Stomach smooth muscle (tissue), 2 donors: ENCODE data around the gene TBX1.

ENCODE experiments used
- H3K27ac ChIP-seq: one replicate; pipeline ENCODE4 v1.7.0; 2013; ENCODE audit warnings: mild to moderate bottlenecking, low read length, inconsistent platforms
- H3K27me3 ChIP-seq, 2 donors: one replicate each; pipeline ENCODE4 v1.7.0; 2013; ENCODE audit warnings: low read length in 2 of 2; ENCODE audit not compliant: insufficient read depth in 2 of 2, control insufficient read depth in 1 of 2
- H3K36me3 ChIP-seq, 2 donors: one replicate each; pipeline ENCODE4 v1.7.0; 2013; ENCODE audit warnings: low read length in 2 of 2; ENCODE audit not compliant: control insufficient read depth in 2 of 2, insufficient read depth in 2 of 2
- H3K4me1 ChIP-seq: one replicate; pipeline ENCODE4 v1.7.0; 2013; ENCODE audit warnings: low read length; ENCODE audit not compliant: control insufficient read depth, insufficient read depth
- H3K4me3 ChIP-seq, 2 donors: one replicate each; pipeline ENCODE4 v1.7.0; 2013; ENCODE audit warnings: low read length in 2 of 2
- H3K9ac ChIP-seq, 2 donors: one replicate each; pipeline ENCODE4 v1.7.0; 2013; ENCODE audit warnings: low read length in 2 of 2, mild to moderate bottlenecking in 1 of 2
- H3K9me3 ChIP-seq, 2 donors: one replicate each; pipeline ENCODE4 v1.7.0; 2013; ENCODE audit warnings: low read length in 2 of 2; ENCODE audit not compliant: control insufficient read depth in 2 of 2
- donor health status: healthy.
- donor health status: Pancreatic carcinoma.

TBX1 gene

GRCh38 chr22:19782533-19782932, 22.0 kb downstream of the TBX1 start:
- H3K27me3 ChIP-seq: peaks cover 5% of the 10 kb centered on the region in 2 donors

DNA sequence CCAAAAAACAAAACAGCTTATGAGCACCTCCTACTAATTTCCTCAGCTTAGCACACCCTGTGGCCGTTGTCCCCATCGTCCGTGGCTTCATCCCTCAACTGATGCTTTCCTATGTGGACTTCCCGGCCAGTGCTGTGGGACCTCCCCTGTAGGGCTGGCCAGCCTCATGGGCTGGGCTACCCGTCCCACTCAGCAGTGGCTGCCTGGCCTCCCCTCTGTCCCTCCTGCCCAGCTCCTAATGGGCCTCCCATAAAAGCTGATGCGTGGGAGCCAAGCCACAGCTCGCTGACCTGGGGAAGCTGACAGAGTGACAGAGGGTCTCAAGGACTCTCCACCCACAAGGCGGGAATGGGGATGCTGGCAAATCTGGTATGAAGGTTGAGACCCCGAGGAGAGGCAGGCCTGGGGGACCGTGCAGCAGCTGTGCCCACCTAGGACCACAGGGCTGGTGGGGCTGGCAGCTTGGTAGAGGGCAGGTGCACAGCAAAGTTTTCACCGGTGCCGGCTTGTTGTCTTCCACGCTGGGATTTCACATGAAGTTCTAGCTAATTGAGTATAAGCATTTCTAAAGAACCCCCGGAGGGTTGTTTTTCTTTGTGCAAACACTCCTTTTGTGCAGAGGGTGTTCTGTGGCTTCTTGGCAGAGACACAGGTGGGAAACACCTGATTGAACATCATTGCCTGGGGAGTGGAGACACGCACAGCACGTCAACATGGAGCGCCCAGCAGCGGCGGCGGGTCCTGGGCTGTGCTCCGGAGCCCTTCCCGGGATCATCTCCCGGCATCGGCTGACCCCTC, 23.2 kb downstream of the TBX1 start:
- H3K4me1 ChIP-seq: no peaks in the 10 kb centered on the region
- H3K36me3 ChIP-seq: no peaks in the 10 kb centered on the region
- no peak overlapping the region for H3K9ac ChIP-seq
- no peak overlapping the region for H3K4me3 ChIP-seq
- no peaks in the 10 kb centered on the region for H3K9me3 ChIP-seq
- peaks cover 4 to 5% of the 10 kb centered on the region in 2 donors for H3K27me3 ChIP-seq
- no peak overlapping the region for H3K27ac ChIP-seq

More at GRCh38 chr22:19782533-19782932, 22.0 kb downstream of the TBX1 start:
- Histone ChIP-seq H3K9me3 (no peaks in the 10 kb centered on the region), H3K4me3 (no peak overlapping the region), H3K4me1 (no peaks in the 10 kb centered on the region), H3K9ac (no peak overlapping the region), H3K36me3 (no peaks in the 10 kb centered on the region), H3K27ac (no peak overlapping the region)

- Histone ChIP-seq H3K27me3 (peaks cover 0 to 5% of the 10 kb centered on the region in 2 donors), H3K4me1 (no peaks in the 10 kb centered on the region), H3K9ac (no peak overlapping the region), H3K27ac (no peak overlapping the region), H3K9me3 (no peaks in the 10 kb centered on the region), H3K4me3 (no peak overlapping the region), H3K36me3 (no peaks in the 10 kb centered on the region)
Observed at GRCh38 chr22:19784384-19785175, 24.0 kb downstream of the TBX1 start.

DNA sequence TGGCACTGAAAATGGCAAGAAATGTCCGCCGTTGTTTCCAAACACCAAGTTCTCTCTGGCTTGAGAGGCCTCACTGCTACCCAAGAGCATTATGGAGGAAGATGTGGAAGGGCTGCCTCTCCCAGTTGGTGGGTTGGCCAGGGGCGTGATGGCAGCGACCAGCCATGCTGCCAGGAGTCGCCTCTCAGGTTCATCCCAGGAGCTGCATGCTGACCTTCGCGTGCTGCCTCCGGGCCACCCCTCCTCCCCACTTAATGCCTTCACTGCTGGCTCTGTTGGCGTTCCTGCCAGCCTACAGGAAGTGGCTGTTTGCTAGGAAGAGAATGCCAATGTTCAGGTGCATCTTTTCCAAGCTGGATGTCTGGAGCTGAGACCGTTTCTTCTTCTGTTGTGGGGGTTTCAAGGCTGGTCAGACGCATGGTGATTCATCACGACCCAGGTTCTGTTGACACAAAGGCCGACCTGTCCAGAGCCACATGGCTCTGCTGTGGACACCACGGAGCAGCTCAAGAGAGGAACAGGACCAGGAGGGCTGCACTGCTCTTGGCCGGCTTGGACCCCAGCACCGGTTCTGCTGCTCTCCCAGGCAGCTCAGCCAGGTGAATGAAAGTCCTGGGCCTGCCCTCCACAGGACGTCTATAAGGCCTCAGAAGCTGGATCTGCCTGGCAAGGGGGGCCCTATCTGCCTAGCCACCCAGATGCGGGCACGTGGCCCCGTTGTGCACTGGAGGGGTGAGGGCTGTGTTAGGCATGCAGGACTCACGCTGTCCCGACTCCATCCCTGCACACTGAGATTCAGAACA, 25.1 kb downstream of the TBX1 start:
- Histone ChIP-seq H3K27ac (no peak overlapping the region), H3K9ac (no peak overlapping the region), H3K27me3 (peaks cover 0 to 5% of the 10 kb centered on the region in 2 donors), H3K9me3 (no peaks in the 10 kb centered on the region), H3K36me3 (no peaks in the 10 kb centered on the region), H3K4me3 (no peak overlapping the region), H3K4me1 (no peaks in the 10 kb centered on the region)

- Histone ChIP-seq H3K9ac (no peak overlapping the region), H3K4me3 (no peak overlapping the region), H3K4me1 (no peaks in the 10 kb centered on the region), H3K36me3 (no peaks in the 10 kb centered on the region), H3K9me3 (no peaks in the 10 kb centered on the region), H3K27ac (no peak overlapping the region), H3K27me3 (peaks cover 0 to 5% of the 10 kb centered on the region in 2 donors)
Observed at GRCh38 chr22:19786264-19786585, 25.6 kb downstream of the TBX1 start.

DNA sequence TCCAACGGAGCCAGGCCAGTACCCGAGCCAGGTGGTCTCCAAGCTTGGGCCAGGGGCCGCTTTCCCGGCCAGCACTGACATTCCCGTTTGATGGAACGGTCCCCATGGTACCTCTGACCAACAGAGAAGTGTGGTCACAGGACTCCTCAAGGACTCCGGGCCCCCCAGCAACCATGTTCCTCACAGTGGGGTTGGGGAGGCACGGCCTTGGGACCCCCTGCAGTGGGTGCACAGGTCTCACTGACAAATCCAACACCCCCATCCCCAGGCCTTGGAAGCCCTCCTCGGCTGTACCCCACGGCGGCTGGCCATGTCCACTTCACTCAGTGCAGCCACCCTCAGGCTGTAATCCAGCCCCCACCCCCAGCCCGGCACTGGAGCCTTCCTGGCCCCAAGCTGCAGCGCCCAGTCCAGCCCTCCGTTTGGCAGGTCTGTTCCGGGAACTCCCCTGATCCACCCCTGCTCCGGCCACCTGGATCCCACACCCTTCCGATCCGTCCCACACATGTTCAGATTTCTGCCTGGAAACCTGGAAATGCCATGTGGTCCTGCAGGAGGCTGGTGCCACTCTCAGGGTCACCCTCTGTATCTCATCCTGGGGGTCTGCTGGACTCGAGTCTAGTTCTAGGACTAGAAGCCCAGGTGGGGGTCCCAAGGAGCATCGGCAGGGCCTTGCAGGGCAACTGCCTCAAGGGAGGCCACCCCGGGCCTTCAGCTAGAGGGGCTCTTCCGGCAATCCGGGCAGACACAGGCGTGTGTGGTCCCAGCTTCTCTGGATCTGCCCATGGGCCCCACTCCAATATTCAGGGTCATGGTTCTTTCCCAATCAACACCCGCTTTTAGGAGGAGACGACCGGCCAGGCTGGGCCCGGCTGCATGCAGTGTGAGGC, 26.6 kb downstream of the TBX1 start:
- peaks cover 0 to 6% of the 10 kb centered on the region in 2 donors for H3K9me3 ChIP-seq
- no peak overlapping the region for H3K27ac ChIP-seq
- H3K27me3 ChIP-seq: peaks cover 0 to 5% of the 10 kb centered on the region in 2 donors
- H3K4me3 ChIP-seq: no peak overlapping the region
- no peak overlapping the region for H3K9ac ChIP-seq
- no peaks in the 10 kb centered on the region for H3K36me3 ChIP-seq
- no peaks in the 10 kb centered on the region for H3K4me1 ChIP-seq

DNA sequence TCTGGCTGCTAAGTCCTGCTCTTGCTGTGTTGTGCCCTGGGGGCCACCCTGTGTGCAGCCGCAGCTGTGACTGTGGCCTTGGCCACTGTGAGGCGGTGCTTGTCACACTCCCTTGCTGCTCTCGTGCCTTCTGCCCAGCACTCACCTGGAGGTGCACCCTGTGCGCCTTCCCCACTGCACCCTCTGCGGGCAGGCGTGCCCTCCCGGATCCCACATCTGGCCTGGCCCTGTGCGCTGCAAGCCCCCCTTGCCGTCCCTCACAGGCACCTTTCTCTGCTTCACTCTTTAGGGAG, 27.2 kb downstream of the TBX1 start:
- Histone ChIP-seq H3K4me1 (no peaks in the 10 kb centered on the region), H3K9me3 (peaks cover 0 to 7% of the 10 kb centered on the region in 2 donors), H3K27ac (no peak overlapping the region), H3K27me3 (peaks cover 0 to 4% of the 10 kb centered on the region in 2 donors), H3K36me3 (no peaks in the 10 kb centered on the region), H3K9ac (no peak overlapping the region), H3K4me3 (no peak overlapping the region)

- peaks cover 0 to 7% of the 10 kb centered on the region in 2 donors for H3K9me3 ChIP-seq
- no peak overlapping the region for H3K9ac ChIP-seq
- H3K27ac ChIP-seq: no peak overlapping the region
- H3K27me3 ChIP-seq: no peaks in the 10 kb centered on the region
- H3K4me1 ChIP-seq: no peaks in the 10 kb centered on the region
- H3K36me3 ChIP-seq: no peaks in the 10 kb centered on the region
- H3K4me3 ChIP-seq: no peak overlapping the region
Observed at GRCh38 chr22:19788661-19789225, 28.2 kb downstream of the TBX1 start.

GRCh38 chr22:19789406-19789805, 28.8 kb downstream of the TBX1 start:
- H3K36me3 ChIP-seq: no peaks in the 10 kb centered on the region
- no peak overlapping the region for H3K9ac ChIP-seq
- no peak overlapping the region for H3K4me3 ChIP-seq
- no peak overlapping the region for H3K27ac ChIP-seq
- H3K27me3 ChIP-seq: no peaks in the 10 kb centered on the region
- no peaks in the 10 kb centered on the region for H3K4me1 ChIP-seq
- H3K9me3 ChIP-seq: peaks cover 0 to 7% of the 10 kb centered on the region in 2 donors

- peaks cover 0 to 7% of the 10 kb centered on the region in 2 donors for H3K9me3 ChIP-seq
- no peaks in the 10 kb centered on the region for H3K36me3 ChIP-seq
Observed at GRCh38 chr22:19789828-19790227, 29.2 kb downstream of the TBX1 start.

More at GRCh38 chr22:19789828-19790227, 29.2 kb downstream of the TBX1 start:
- Histone ChIP-seq H3K27me3 (no peaks in the 10 kb centered on the region), H3K4me3 (no peak overlapping the region), H3K4me1 (no peaks in the 10 kb centered on the region), H3K9ac (no peak overlapping the region), H3K27ac (no peak overlapping the region)
